HCT116 (cell line): ENCODE measurements around the gene DNAAF5. TPM values are rescaled to one million over a fixed set of nuclear protein-coding genes. Genes with fewer than 3 reads are reported as not detected.

Source experiments
- ATAC-seq: fragments of 200-7000 bp; cut with Tn5 transposase; 2 replicates; pipeline ENCODE4 v1.9.1; 2020; ENCODE audit warnings: mild to moderate bottlenecking, moderate library complexity
- BruUV-seq: library from RNA; stranded (reverse); fragments of 400-500 nt; replicated peaks from 2 replicates; lab custom pipeline; 2021; lab: Mats Ljungman, UMichigan
- CTCF ChIA-PET: fragments of 300-600 bp; sonication (Branson Sonifier 250); formaldehyde crosslinking; loops from one replicate; lab custom pipeline; 2021; ENCODE audit warnings: antibody characterized with exemption; lab: Charles Lee
- POLR2A ChIA-PET: fragments of 300-600, 350-600 bp; sonication (Branson Sonifier 250); formaldehyde crosslinking; loops from one replicate; lab custom pipeline; 2021; ENCODE audit warnings: antibody characterized with exemption; lab: Charles Lee
- RAD21 ChIA-PET, 2 experiments: fragments of 300-600 bp; sonication (Branson Sonifier 250); formaldehyde crosslinking; loops; one replicate each; lab custom pipeline; 2023; ENCODE audit warnings: low total read pairs in 2 of 2; ENCODE audit not compliant: uncharacterized antibody in 2 of 2, unreplicated experiment in 2 of 2, low non-redundant PET in 1 of 2; lab: Charles Lee
- DNase-seq: peaks from one replicate; pipeline ENCODE4 v3.0.0-alpha.2; 2010; ENCODE audit warnings: low read depth, low spot score
- H2AFZ ChIP-seq: fragments of 200-600 bp; shearing (Covaris generic), sonication (generic); 2 replicates; pipeline ENCODE4 v1.6.1; 2017; ENCODE audit warnings: low read depth, mixed run types, mixed read lengths, antibody characterized with exemption, low read length; ENCODE audit not compliant: poor library complexity, severe bottlenecking
- H3K27ac ChIP-seq: 2 replicates; pipeline ENCODE4 v1.5.1; 2012; ENCODE audit warnings: low read depth, low read length
- H3K27me3 ChIP-seq: fragments of 200-600 bp; sonication (generic); 2 replicates; pipeline ENCODE4 v1.6.1; 2016; ENCODE audit warnings: mixed run types, low read length, mixed read lengths; ENCODE audit not compliant: insufficient read depth
- H3K36me3 ChIP-seq, 2 experiments: fragments of 200-500 bp in 1 of 2; fragments of 200-600 bp in 1 of 2; sonication (Bioruptor generic) in 1 of 2; sonication (generic) in 1 of 2; 2 replicates each; pipeline versions ENCODE4 v1.5.1 to v1.6.1; 2014 to 2016; ENCODE audit warnings: low read length in 2 of 2, inconsistent platforms in 1 of 2, mixed read lengths in 1 of 2, mixed run types in 1 of 2; ENCODE audit not compliant: insufficient read depth in 2 of 2, control insufficient read depth in 1 of 2
- H3K4me1 ChIP-seq, 2 experiments: fragments of 200-600 bp in 1 of 2; sonication (generic) in 1 of 2; 2 replicates each; pipeline versions ENCODE4 v1.5.1 to v1.6.1; 2012 to 2017; ENCODE audit warnings: low read length in 2 of 2, inconsistent platforms in 1 of 2, mild to moderate bottlenecking in 1 of 2, mixed read lengths in 1 of 2, mixed run types in 1 of 2, moderate library complexity in 1 of 2; ENCODE audit not compliant: insufficient read depth in 2 of 2, control insufficient read depth in 1 of 2
- H3K4me2 ChIP-seq: fragments of 200-600 bp; sonication (generic); 2 replicates; pipeline ENCODE4 v1.6.1; 2017; ENCODE audit warnings: mixed run types, low read length, mixed read lengths
- H3K4me3 ChIP-seq, 2 experiments: fragments of 200-600 bp in 1 of 2; sonication (generic) in 1 of 2; replicated peaks in 1 of 2; 2 replicates each; pipeline ENCODE4 v1.5.1; 2011 to 2016; ENCODE audit warnings: low read length in 2 of 2, control low read depth in 1 of 2, low read depth in 1 of 2, mild to moderate bottlenecking in 1 of 2, mixed read lengths in 1 of 2, mixed run types in 1 of 2
- H3K79me2 ChIP-seq: fragments of 200-600 bp; sonication (generic); 2 replicates; pipeline ENCODE4 v1.6.1; 2017; ENCODE audit warnings: mild to moderate bottlenecking, mixed run types, low read length, moderate library complexity, mixed read lengths; ENCODE audit not compliant: insufficient read depth
- H3K9ac ChIP-seq: fragments of 200-600 bp; sonication (generic); 2 replicates; pipeline ENCODE4 v1.6.1; 2016; ENCODE audit warnings: low read length, mixed read lengths
- H3K9me2 ChIP-seq: fragments of 200-600 bp; sonication (generic), shearing (Covaris generic); 2 replicates; pipeline ENCODE4 v1.6.1; 2017; ENCODE audit warnings: mixed run types, mild to moderate bottlenecking, moderate library complexity; ENCODE audit not compliant: insufficient read depth
- H3K9me3 ChIP-seq, 2 experiments: fragments of 200-500 bp in 1 of 2; fragments of 200-600 bp in 1 of 2; sonication (Bioruptor generic) in 1 of 2; sonication (generic) in 1 of 2; 2 replicates each; pipeline ENCODE4 v1.6.1; 2014 to 2017; ENCODE audit warnings: low read length in 2 of 2, mixed read lengths in 2 of 2, inconsistent platforms in 1 of 2, low read depth in 1 of 2, mild to moderate bottlenecking in 1 of 2, mixed run types in 1 of 2, moderate library complexity in 1 of 2; ENCODE audit not compliant: control insufficient read depth in 1 of 2, insufficient read depth in 1 of 2
- H4K20me1 ChIP-seq: fragments of 200-600 bp; sonication (generic), shearing (Covaris generic); 2 replicates; pipeline ENCODE4 v1.6.1; 2017; ENCODE audit warnings: mixed run types, mild to moderate bottlenecking, moderate library complexity; ENCODE audit not compliant: insufficient read depth
- EGR1 ChIP-seq: IDR thresholded peaks from 2 replicates; pipeline ENCODE4 v1.6.1; 2012; ENCODE audit warnings: low read depth
- EZH2phosphoT487 ChIP-seq: fragments of 200-600 bp; IDR thresholded peaks from 2 replicates; pipeline ENCODE4 v1.6.1; 2018; ENCODE audit warnings: antibody characterized with exemption, borderline replicate concordance
- FOSL1 ChIP-seq: IDR thresholded peaks from 2 replicates; pipeline ENCODE4 v1.6.1; 2012; ENCODE audit warnings: low read depth
- JUND ChIP-seq: IDR thresholded peaks from 2 replicates; pipeline ENCODE4 v1.6.1; 2012
- RAD21 ChIP-seq: IDR thresholded peaks from 2 replicates; pipeline ENCODE4 v1.6.1; 2012; ENCODE audit warnings: low read depth, mild to moderate bottlenecking
- SP1 ChIP-seq: IDR thresholded peaks from 2 replicates; pipeline ENCODE4 v1.6.1; 2012; ENCODE audit warnings: low read depth
- SRF ChIP-seq: IDR thresholded peaks from 2 replicates; pipeline ENCODE4 v1.6.1; 2012; ENCODE audit warnings: low read depth
- TCF7L2 ChIP-seq: IDR thresholded peaks from 2 replicates; pipeline ENCODE4 v1.7.0; 2011; ENCODE audit warnings: borderline replicate concordance, inconsistent platforms; ENCODE audit not compliant: insufficient read depth, insufficient read length; ENCODE audit errors: extremely low read depth
- YY1 ChIP-seq: IDR thresholded peaks from 2 replicates; pipeline ENCODE4 v1.6.1; 2011; ENCODE audit warnings: low read length, low read depth, moderate library complexity, mild to moderate bottlenecking; ENCODE audit not compliant: insufficient replicate concordance; ENCODE audit errors: extremely low read depth
- ZFX ChIP-seq: fragments of 450-650 bp; IDR thresholded peaks from 2 replicates; pipeline ENCODE4 v1.6.1; 2017
- ZNF274 ChIP-seq: fragments of 200-500 bp; sonication (Bioruptor generic); IDR thresholded peaks from 2 replicates; pipeline ENCODE4 v1.6.1; 2014; ENCODE audit warnings: mild to moderate bottlenecking, low read depth, low read length, inconsistent platforms
- intact Hi-C: fragments of 100-400 bp; cut with micrococcal nuclease; formaldehyde crosslinking; loops from 2 replicates; pipeline ENCODE4 v1.10.0; 2022
- total RNA-seq: library from RNA; stranded (reverse); gene quantifications from one replicate; pipeline ENCODE4 v1.2.1, GENCODE V29; 2021; ENCODE audit not compliant: unreplicated experiment

The DNAAF5 gene
- total RNA-seq, 1 experiment from 2014 or later = 69.4 TPM

DNA sequence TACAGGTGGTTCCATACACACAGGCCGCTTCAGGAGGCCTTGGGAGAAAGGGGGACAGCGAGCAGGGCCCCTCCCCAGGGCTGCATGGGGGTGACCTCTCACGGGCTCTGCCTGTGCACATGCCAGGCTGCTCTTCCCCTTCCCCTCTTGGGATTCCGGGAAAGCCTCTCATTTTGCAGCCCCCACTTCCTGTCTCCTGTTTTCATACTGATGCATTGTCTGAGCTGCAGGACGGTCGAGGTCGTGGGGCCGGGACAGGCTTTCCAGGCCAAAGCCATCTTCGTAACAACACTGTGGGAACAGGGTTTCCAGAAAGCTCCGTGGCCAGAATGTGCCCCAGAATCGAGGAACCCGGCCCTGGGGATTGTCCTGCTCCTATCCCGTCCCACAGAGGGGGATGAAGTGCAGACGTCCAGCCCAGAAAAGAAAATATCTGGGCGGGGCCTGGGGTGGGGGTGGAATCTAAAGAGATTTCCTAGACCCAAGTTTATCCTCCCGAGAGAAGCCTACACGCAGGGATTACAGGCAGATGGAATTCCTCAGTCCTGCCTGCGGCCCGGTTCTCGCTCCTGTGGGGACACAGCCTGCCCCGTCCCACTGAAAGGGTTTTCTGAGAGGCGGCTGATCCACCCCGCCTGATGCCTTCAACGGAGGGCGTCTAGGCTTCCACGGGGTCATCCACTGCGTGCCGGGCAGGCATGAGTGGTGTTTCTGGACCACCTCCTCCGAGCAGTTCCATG, 29.5 kb upstream of the DNAAF5 start (continued):
- TF ChIP-seq TCF7L2 (no peak), EZH2phosphoT487 (no peak), SRF (no peak), EGR1 (no peak), YY1 (no peak)

DNA sequence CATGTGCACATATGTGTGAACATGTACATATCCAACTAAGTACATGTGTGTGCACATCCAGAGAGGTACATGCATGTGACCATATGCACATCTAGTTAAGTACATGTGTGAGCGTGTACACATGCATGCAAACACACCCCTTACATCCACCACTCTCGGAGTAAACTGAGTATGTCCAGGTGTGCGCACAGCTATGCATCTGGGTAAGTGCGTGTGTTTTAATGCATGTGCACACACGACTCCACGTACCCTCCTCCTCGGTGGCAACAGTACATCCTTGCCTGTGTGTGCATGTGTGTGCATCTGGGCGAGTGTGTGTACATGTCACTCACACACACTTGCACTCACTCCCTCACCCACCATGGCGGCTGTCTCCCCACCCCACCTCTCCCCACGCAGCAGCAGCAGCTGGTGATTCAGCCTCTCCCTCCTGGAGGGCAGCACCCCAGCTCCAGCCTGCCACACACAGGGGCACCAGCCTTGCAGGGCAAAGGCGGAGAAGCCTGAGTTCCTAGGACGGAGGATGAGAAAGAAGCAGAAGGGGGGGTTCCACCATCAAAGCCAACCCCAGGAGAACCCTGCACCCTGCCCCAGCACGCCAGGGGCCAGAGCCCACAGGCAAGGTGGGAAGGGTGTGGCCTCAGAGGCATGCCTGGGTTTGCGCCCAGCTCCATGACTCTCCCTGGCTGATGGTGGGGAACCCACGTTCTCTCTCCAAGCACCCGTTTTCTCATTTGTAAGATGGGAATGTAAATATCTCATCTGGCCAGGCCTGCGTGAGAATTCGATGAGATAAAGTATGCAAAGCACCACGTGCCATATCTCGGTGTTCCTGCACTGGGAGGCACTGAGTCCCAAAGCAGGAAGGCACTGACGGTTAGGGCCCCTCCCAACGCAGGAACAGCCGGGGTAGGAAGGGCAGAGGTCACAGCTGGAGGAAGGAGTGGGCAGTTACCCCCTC, 27.7 kb upstream of the DNAAF5 start:
- no peak for ATAC-seq

More for the DNA sequence above, 27.7 kb upstream of the DNAAF5 start:
- Histone ChIP-seq H3K4me1 (no peaks in the 10 kb centered on the region), H3K9me3 (peaks cover 0 to 5% of the 10 kb centered on the region in 2 experiments; a peak in 2 of 4 replicates), H3K79me2 (no peaks in the 10 kb centered on the region), H3K9ac (no peak overlapping the region), H3K36me3 (0 out of 4 replicates have a peak, but pooled peaks cover 0 to 3% of the 10 kb centered on the region in 2 experiments), H3K9me2 (no peaks in the 10 kb centered on the region), H4K20me1 (no peaks in the 10 kb centered on the region), H3K27ac (no peak overlapping the region), H3K27me3 (no peaks in the 10 kb centered on the region), H3K4me3 (no peak overlapping the region), H2AFZ (no peak overlapping the region), H3K4me2 (no peak overlapping the region)
- intact Hi-C loops = no loop called here
- CTCF ChIA-PET = no interaction called here
- POLR2A ChIA-PET = no interaction called here
- DNase-seq = no peak
- TF ChIP-seq SRF = no peak
- no peak for TF ChIP-seq RAD21
- no peak for TF ChIP-seq TCF7L2
- TF ChIP-seq ZNF274 = no peak
- no peak for TF ChIP-seq SP1
- TF ChIP-seq ZFX = no peak
- TF ChIP-seq JUND = no peak
- TF ChIP-seq FOSL1 = no peak
- no TSS peak for BruUV-seq
- RAD21 ChIA-PET = no interaction called here
